ENCODE results near the gene KIRREL1.
A peak's percentile ranks its signal among the peaks of the same experiment; 100 is the strongest.

The KIRREL1 gene

GRCh38 chr1:157975228-157975950, 18.1 kb upstream of the KIRREL1 start:
- H3K4me1 ChIP-seq (ENCODE audit: control insufficient read depth, low read depth, low read length): no peaks in the 10 kb centered on the region
- H3K36me3 ChIP-seq (ENCODE audit: control insufficient read depth, insufficient read depth, low read length): no peaks in the 10 kb centered on the region
- H3K27me3 ChIP-seq (ENCODE audit: insufficient read depth, low read length, poor library complexity): no peaks in the 10 kb centered on the region
- H3K27ac ChIP-seq (ENCODE audit: low read depth, low read length): no peak overlapping the region
- no peak overlapping the region for H4K5ac ChIP-seq (ENCODE audit: low read length)
- no peaks in the 10 kb centered on the region for H3K79me2 ChIP-seq (ENCODE audit: control insufficient read depth, insufficient read depth, low read length)
- H3K56ac ChIP-seq (ENCODE audit: low read length): no peak overlapping the region
- H2BK120ac ChIP-seq (ENCODE audit: low read depth, low read length): no peak overlapping the region
- no peak overlapping the region for H3K23ac ChIP-seq (ENCODE audit: low read length)
- no peak overlapping the region for H3K4me2 ChIP-seq (ENCODE audit: low read length)
- no peak overlapping the region for H2BK15ac ChIP-seq (replicated peaks; ENCODE audit: low read depth)
- H3K9ac ChIP-seq (ENCODE audit: low read length): no peak overlapping the region
- no peak overlapping the region for H3K4ac ChIP-seq (ENCODE audit: low read depth, low read length)
- no CpG with 5 or more reads among the region's 2 CpGs for WGBS (ENCODE audit: extremely low coverage, insufficient coverage, low lambda C conversion rate)
- H3K79me1 ChIP-seq (ENCODE audit: low read length): no peaks in the 10 kb centered on the region
- no peak overlapping the region for H3K4me3 ChIP-seq (ENCODE audit: low read length)
- H2BK5ac ChIP-seq (ENCODE audit: low read length): no peak overlapping the region
- H3K18ac ChIP-seq (ENCODE audit: low read length): no peak overlapping the region
- H2AK5ac ChIP-seq (ENCODE audit: low read length): no peak overlapping the region
- no peak for DNase-seq
- no peak overlapping the region for H4K8ac ChIP-seq (ENCODE audit: low read depth, low read length)

- no peak overlapping the region for H3K23ac ChIP-seq (ENCODE audit: low read length)
- H4K8ac ChIP-seq (ENCODE audit: low read depth, low read length): no peak overlapping the region
- H3K4me3 ChIP-seq (ENCODE audit: low read length): no peak overlapping the region
- DNase-seq: no peak
- no peak overlapping the region for H3K4ac ChIP-seq (ENCODE audit: low read depth, low read length)
- no peaks in the 10 kb centered on the region for H3K27me3 ChIP-seq (ENCODE audit: insufficient read depth, low read length, poor library complexity)
- H2BK15ac ChIP-seq (replicated peaks; ENCODE audit: low read depth): no peak overlapping the region
- no peak overlapping the region for H4K5ac ChIP-seq (ENCODE audit: low read length)
- H3K79me1 ChIP-seq (ENCODE audit: low read length): no peaks in the 10 kb centered on the region
- H3K56ac ChIP-seq (ENCODE audit: low read length): no peak overlapping the region
- no peak overlapping the region for H2BK120ac ChIP-seq (ENCODE audit: low read depth, low read length)
- H3K4me2 ChIP-seq (ENCODE audit: low read length): no peak overlapping the region
- no peaks in the 10 kb centered on the region for H3K79me2 ChIP-seq (ENCODE audit: control insufficient read depth, insufficient read depth, low read length)
- WGBS (ENCODE audit: extremely low coverage, insufficient coverage, low lambda C conversion rate): no CpG with 5 or more reads among the region's 2 CpGs
- H2AK5ac ChIP-seq (ENCODE audit: low read length): no peak overlapping the region
- H3K18ac ChIP-seq (ENCODE audit: low read length): no peak overlapping the region
- H3K4me1 ChIP-seq (ENCODE audit: control insufficient read depth, low read depth, low read length): no peaks in the 10 kb centered on the region
- H2BK5ac ChIP-seq (ENCODE audit: low read length): no peak overlapping the region
- no peak overlapping the region for H3K9ac ChIP-seq (ENCODE audit: low read length)
- no peak overlapping the region for H3K27ac ChIP-seq (ENCODE audit: low read depth, low read length)
- H3K36me3 ChIP-seq (ENCODE audit: control insufficient read depth, insufficient read depth, low read length): no peaks in the 10 kb centered on the region
Measured at GRCh38 chr1:157976888-157977287, 16.6 kb upstream of the KIRREL1 start.

DNA sequence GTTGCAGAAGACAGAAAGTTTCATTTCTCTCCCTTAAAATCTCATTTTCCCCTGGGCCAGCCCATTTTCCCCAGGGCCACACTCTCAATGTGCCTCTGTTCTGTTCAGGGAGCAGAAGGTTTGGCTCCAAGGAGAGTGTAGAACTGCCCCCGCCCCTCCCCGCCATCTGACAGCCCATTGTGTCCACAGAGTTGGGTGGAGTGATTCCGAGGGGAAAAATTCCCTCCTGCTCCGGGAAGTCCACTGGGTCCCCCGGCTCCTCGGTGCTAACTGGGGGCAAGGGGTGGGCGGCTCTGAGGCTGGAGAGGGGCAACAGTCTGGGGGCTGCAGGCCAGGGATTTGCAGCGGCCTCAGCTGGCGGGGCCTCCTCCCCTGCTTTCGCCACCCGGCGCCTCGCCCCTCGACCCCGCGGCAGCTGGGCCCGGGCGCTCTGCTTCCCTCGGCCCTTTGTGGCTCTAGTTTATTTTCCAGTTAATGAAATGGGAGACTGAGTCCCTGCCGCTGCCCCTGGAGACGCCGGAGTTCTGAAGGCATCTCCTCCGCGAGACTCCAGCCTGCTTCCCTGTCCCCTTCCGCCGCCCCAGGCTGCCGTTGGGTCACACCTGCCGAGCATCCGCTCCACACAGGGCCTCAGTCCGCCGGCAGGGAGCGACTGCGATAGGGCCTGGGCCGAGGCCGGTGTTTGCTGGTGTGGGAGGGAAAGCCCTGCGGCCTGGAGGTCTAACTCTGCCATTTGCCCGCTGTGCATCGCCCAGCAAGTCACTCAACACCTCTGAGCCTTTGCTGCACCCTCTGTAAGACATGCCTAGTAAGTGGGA, 14.7 kb upstream of the KIRREL1 start:
- Histone ChIP-seq H3K23ac (ENCODE audit: low read length) (no peak overlapping the region), H3K36me3 (ENCODE audit: control insufficient read depth, insufficient read depth, low read length) (no peaks in the 10 kb centered on the region), H3K4me3 (ENCODE audit: low read length) (peak overlapping the region; percentile 3), H3K18ac (ENCODE audit: low read length) (peak overlapping the region; percentile 85), H3K56ac (ENCODE audit: low read length) (peak overlapping the region; percentile 74), H3K79me2 (ENCODE audit: control insufficient read depth, insufficient read depth, low read length) (no peaks in the 10 kb centered on the region), H3K4me2 (ENCODE audit: low read length) (peak overlapping the region; percentile 46), H2BK120ac (ENCODE audit: low read depth, low read length) (no peak overlapping the region), H2AK5ac (ENCODE audit: low read length) (no peak overlapping the region), H3K27ac (ENCODE audit: low read depth, low read length) (no peak overlapping the region), H4K5ac (ENCODE audit: low read length) (no peak overlapping the region), H2BK5ac (ENCODE audit: low read length) (no peak overlapping the region), H4K8ac (ENCODE audit: low read depth, low read length) (no peak overlapping the region), H3K4ac (ENCODE audit: low read depth, low read length) (peak overlapping the region; percentile 65), H3K27me3 (ENCODE audit: insufficient read depth, low read length, poor library complexity) (no peaks in the 10 kb centered on the region), H3K9ac (ENCODE audit: low read length) (peak overlapping the region; percentile 56), H2BK15ac (replicated peaks; ENCODE audit: low read depth) (no peak overlapping the region), H3K4me1 (ENCODE audit: control insufficient read depth, low read depth, low read length) (no peaks in the 10 kb centered on the region), H3K79me1 (ENCODE audit: low read length) (no peaks in the 10 kb centered on the region)
- peak; percentile 90 for DNase-seq
- no CpG with 5 or more reads among the region's 38 CpGs for WGBS (ENCODE audit: extremely low coverage, insufficient coverage, low lambda C conversion rate)

- Histone ChIP-seq H3K23ac (ENCODE audit: low read length) (no peak overlapping the region), H3K79me2 (ENCODE audit: control insufficient read depth, insufficient read depth, low read length) (no peaks in the 10 kb centered on the region), H2AK5ac (ENCODE audit: low read length) (no peak overlapping the region), H2BK15ac (replicated peaks; ENCODE audit: low read depth) (no peak overlapping the region), H3K4ac (ENCODE audit: low read depth, low read length) (no peak overlapping the region), H3K27me3 (ENCODE audit: insufficient read depth, low read length, poor library complexity) (no peaks in the 10 kb centered on the region), H3K4me1 (ENCODE audit: control insufficient read depth, low read depth, low read length) (no peaks in the 10 kb centered on the region), H2BK5ac (ENCODE audit: low read length) (no peak overlapping the region), H4K5ac (ENCODE audit: low read length) (no peak overlapping the region), H3K4me3 (ENCODE audit: low read length) (no peak overlapping the region), H3K79me1 (ENCODE audit: low read length) (no peaks in the 10 kb centered on the region), H3K4me2 (ENCODE audit: low read length) (no peak overlapping the region), H3K18ac (ENCODE audit: low read length) (no peak overlapping the region), H3K36me3 (ENCODE audit: control insufficient read depth, insufficient read depth, low read length) (no peaks in the 10 kb centered on the region), H3K27ac (ENCODE audit: low read depth, low read length) (no peak overlapping the region), H3K9ac (ENCODE audit: low read length) (no peak overlapping the region), H3K56ac (ENCODE audit: low read length) (no peak overlapping the region), H4K8ac (ENCODE audit: low read depth, low read length) (no peak overlapping the region), H2BK120ac (ENCODE audit: low read depth, low read length) (no peak overlapping the region)
- DNase-seq: no peak
- WGBS (ENCODE audit: extremely low coverage, insufficient coverage, low lambda C conversion rate): no CpG with 5 or more reads among the region's 2 CpGs
Measured at GRCh38 chr1:157982136-157982535, 11.3 kb upstream of the KIRREL1 start.

GRCh38 chr1:157983787-157984186, 9.7 kb upstream of the KIRREL1 start:
- Histone ChIP-seq H3K4me3 (ENCODE audit: low read length) (no peak overlapping the region), H4K8ac (ENCODE audit: low read depth, low read length) (no peak overlapping the region), H3K27ac (ENCODE audit: low read depth, low read length) (no peak overlapping the region), H3K4me2 (ENCODE audit: low read length) (no peak overlapping the region), H4K5ac (ENCODE audit: low read length) (no peak overlapping the region), H2AK5ac (ENCODE audit: low read length) (no peak overlapping the region), H3K18ac (ENCODE audit: low read length) (no peak overlapping the region), H3K79me1 (ENCODE audit: low read length) (no peaks in the 10 kb centered on the region), H3K4ac (ENCODE audit: low read depth, low read length) (no peak overlapping the region), H3K36me3 (ENCODE audit: control insufficient read depth, insufficient read depth, low read length) (no peaks in the 10 kb centered on the region), H2BK120ac (ENCODE audit: low read depth, low read length) (no peak overlapping the region), H3K9ac (ENCODE audit: low read length) (no peak overlapping the region), H3K4me1 (ENCODE audit: control insufficient read depth, low read depth, low read length) (no peaks in the 10 kb centered on the region), H2BK15ac (replicated peaks; ENCODE audit: low read depth) (no peak overlapping the region), H3K23ac (ENCODE audit: low read length) (no peak overlapping the region), H3K79me2 (ENCODE audit: control insufficient read depth, insufficient read depth, low read length) (no peaks in the 10 kb centered on the region), H3K56ac (ENCODE audit: low read length) (no peak overlapping the region), H2BK5ac (ENCODE audit: low read length) (no peak overlapping the region), H3K27me3 (ENCODE audit: insufficient read depth, low read length, poor library complexity) (no peaks in the 10 kb centered on the region)
- no peak for DNase-seq
- no CpG with 5 or more reads among the region's 2 CpGs for WGBS (ENCODE audit: extremely low coverage, insufficient coverage, low lambda C conversion rate)

Measured in mesendoderm (in vitro differentiated cells).